GM12878 (cell line): Measurements from ENCODE around the gene NPW. TPM values are rescaled to one million over a fixed set of nuclear protein-coding genes. Genes with fewer than 3 reads are reported as not detected.

ENCODE experiments used
- ATAC-seq: fragments of 200-7000 bp; cut with Tn5 transposase; 3 replicates; pipeline ENCODE4 v1.9.1; 2020; ENCODE audit warnings: mild to moderate bottlenecking, moderate library complexity
- BruUV-seq: library from RNA; stranded (reverse); fragments of 400-500 nt; replicated peaks from 2 replicates; lab custom pipeline; 2021; lab: Mats Ljungman, UMichigan
- CTCF ChIA-PET: fragments of 300-600 bp; sonication (Branson Sonifier 250); formaldehyde crosslinking; extraction: SDS; loops from one replicate; lab custom pipeline; 2021; ENCODE audit warnings: inconsistent platforms; lab: Yijun Ruan, JAX
- POLR2A ChIA-PET: fragments of 350-600 bp; formaldehyde crosslinking; extraction: SDS; loops from one replicate; lab custom pipeline; 2021; ENCODE audit warnings: inconsistent platforms; lab: Charles Lee
- RAD21 ChIA-PET: fragments of 300-600 bp; sonication (Branson Sonifier 250); formaldehyde crosslinking; loops from one replicate; lab custom pipeline; 2023; ENCODE audit warnings: antibody characterized with exemption; ENCODE audit not compliant: unreplicated experiment; lab: Charles Lee
- SMC1A ChIA-PET: fragments of 300-600 bp; sonication (Branson Sonifier 250); formaldehyde crosslinking; loops from one replicate; lab custom pipeline; 2023; ENCODE audit not compliant: unreplicated experiment, uncharacterized antibody; lab: Charles Lee
- DNase-seq: peaks from one replicate; pipeline ENCODE4 v3.0.0-alpha.2; 2011; ENCODE audit warnings: low read depth, low spot score
- FAIRE-seq: peaks from 3 replicates; lab custom pipeline; 2011; peaks lifted over from hg19 to GRCh38; lab: Jason Lieb, UNC
- H2AFZ ChIP-seq: 2 replicates; pipeline ENCODE4 v1.6.0; 2011; ENCODE audit warnings: low read depth, low read length, control low read depth; ENCODE audit not compliant: control insufficient read depth
- H3K27ac ChIP-seq: 2 replicates; pipeline ENCODE4 v1.5.1; 2011; ENCODE audit warnings: control low read depth; ENCODE audit not compliant: control insufficient read depth, insufficient read depth
- H3K27me3 ChIP-seq, 2 experiments: replicated peaks in 1 of 2; 2 replicates each; pipeline versions ENCODE4 v1.6.0 to v1.6.1; 2011; ENCODE audit warnings: low read length in 1 of 2; ENCODE audit not compliant: control insufficient read depth in 2 of 2, insufficient read depth in 2 of 2
- H3K36me3 ChIP-seq, 2 experiments: 2 replicates each; pipeline ENCODE4 v1.5.1; 2011; ENCODE audit warnings: low read length in 1 of 2; ENCODE audit not compliant: control insufficient read depth in 2 of 2, insufficient read depth in 2 of 2
- H3K4me1 ChIP-seq: 2 replicates; pipeline ENCODE4 v1.6.1; 2011; ENCODE audit warnings: mild to moderate bottlenecking, low read length, moderate library complexity, mixed read lengths; ENCODE audit not compliant: control insufficient read depth, insufficient read depth
- H3K4me2 ChIP-seq: 2 replicates; pipeline ENCODE4 v1.6.0; 2011; ENCODE audit warnings: control low read depth; ENCODE audit not compliant: control insufficient read depth, insufficient read depth
- H3K4me3 ChIP-seq: fragments of 200-600 bp; sonication (generic); 2 replicates; pipeline ENCODE4 v1.5.1; 2016
- H3K79me2 ChIP-seq: 2 replicates; pipeline ENCODE4 v1.6.0; 2011; ENCODE audit warnings: low read length; ENCODE audit not compliant: control insufficient read depth, insufficient read depth
- H3K9ac ChIP-seq: 2 replicates; pipeline ENCODE4 v1.8.0; 2011; ENCODE audit warnings: low read length, control low read depth, mixed read lengths; ENCODE audit not compliant: control insufficient read depth, insufficient read depth
- H3K9me3 ChIP-seq: replicated peaks from 3 replicates; pipeline ENCODE4 v1.5.1; 2011; ENCODE audit warnings: mild to moderate bottlenecking, low read length; ENCODE audit not compliant: control insufficient read depth, insufficient read depth
- H4K20me1 ChIP-seq: 2 replicates; pipeline ENCODE4 v1.6.0; 2011; ENCODE audit not compliant: control insufficient read depth, insufficient read depth
- DPF2 ChIP-seq: fragments of 450-650 bp; IDR thresholded peaks from 2 replicates; pipeline ENCODE4 v1.6.1; 2017; ENCODE audit warnings: mild to moderate bottlenecking
- KDM1A ChIP-seq: fragments of 200-600 bp; sonication (generic); IDR thresholded peaks from 2 replicates; pipeline ENCODE4 v1.6.1; 2016; ENCODE audit warnings: borderline replicate concordance
- MTA3 ChIP-seq: IDR thresholded peaks from 2 replicates; pipeline ENCODE4 v1.6.1; 2012; ENCODE audit warnings: low read length, inconsistent platforms, borderline replicate concordance
- MXI1 ChIP-seq: fragments of 150-350 bp; IDR thresholded peaks from 2 replicates; pipeline ENCODE4 v1.6.1; 2011; ENCODE audit warnings: low read depth, mild to moderate bottlenecking, inconsistent platforms, low read length, improper control_type of control experiment
- SMAD1 ChIP-seq: fragments of 450-650 bp; IDR thresholded peaks from 2 replicates; pipeline ENCODE4 v1.6.1; 2018; ENCODE audit warnings: mild to moderate bottlenecking, low read depth; ENCODE audit not compliant: partially characterized antibody
- ZBTB4 ChIP-seq: fragments of 450-650 bp; formaldehyde crosslinking; IDR thresholded peaks from 2 replicates; pipeline ENCODE4 v1.4.0; 2022; ENCODE audit warnings: mild to moderate bottlenecking, moderate library complexity
- ZNF24 ChIP-seq: fragments of 450-650 bp; IDR thresholded peaks from 2 replicates; pipeline ENCODE4 v1.6.1; 2017; ENCODE audit warnings: antibody characterized with exemption, mild to moderate bottlenecking
- ZSCAN29 ChIP-seq: fragments of 450-650 bp; IDR thresholded peaks from 2 replicates; pipeline ENCODE4 v1.6.1; 2017; ENCODE audit warnings: mild to moderate bottlenecking, moderate library complexity
- WGBS: methylation state at CpG from one replicate; pipeline ENCODE4 v1.1.6; 2016; ENCODE audit warnings: low lambda C conversion rate; ENCODE audit not compliant: insufficient replicate concordance, insufficient coverage; ENCODE audit errors: missing lambda C conversion rate; 5-methylcytosine and 5-hydroxymethylcytosine counted together
- in situ Hi-C: fragments of 300-500 bp; cut with MboI; formaldehyde crosslinking; loops from 9 replicates; pipeline ENCODE4 v1.14.3; 2018; ENCODE audit warnings: mixed read lengths
- intact Hi-C: fragments of 100-400 bp; cut with micrococcal nuclease; formaldehyde crosslinking; loops from one replicate; pipeline ENCODE4 v1.14.2; 2022; ENCODE audit not compliant: unreplicated experiment
- polyA plus RNA-seq, 11 experiments: library from polyadenylated mRNA; depleted of rRNA in 4 of 11; unstranded in 6 of 11; stranded (reverse) in 5 of 11; fragments of >200 nt; fragmentation: Nextera tagmentation in 4 of 11; fragmentation: Illumina TruSeq in 1 of 11; extraction: Ambion mirVana in 4 of 11; extraction: Trizol in 1 of 11; gene quantifications; 1 replicate in 1 of 11; 2 replicates in 10 of 11; pipeline versions ENCODE4 v1.2.1 to v1.2.3, GENCODE V29; 2011 to 2016; ENCODE audit warnings: inconsistent platforms in 2 of 11, missing spikeins in 2 of 11, low read depth in 1 of 11
- total RNA-seq, 4 experiments: library from RNA; depleted of rRNA in 3 of 4; stranded (reverse); fragments of >200 nt in 3 of 4; fragmentation: Illumina TruSeq in 1 of 4; extraction: Trizol in 1 of 4; gene quantifications; 2 replicates each; pipeline versions ENCODE4 v1.2.1 to v1.2.3, GENCODE V29; 2013 to 2021
- TF ChIP-seq, protein P1 (sequence below): IDR thresholded peaks from 2 replicates; pipeline ENCODE4 v1.6.1; 2012; ENCODE audit warnings: improper control_type of control experiment, low read depth, low read length; ENCODE audit not compliant: insufficient replicate concordance
- TF ChIP-seq, protein P2 (sequence below): fragments of 450-650 bp; IDR thresholded peaks from 2 replicates; pipeline ENCODE4 v1.6.1; 2018; ENCODE audit warnings: mild to moderate bottlenecking, low read depth, moderate library complexity; ENCODE audit not compliant: partially characterized antibody

NPW gene
- total and polyA plus RNA-seq, 10 of the 15 experiments (the other 5 are each of a cell fraction or from before 2014, with no cell fraction given), result 0.23 to 2.5 (median 0.98) TPM; not detected in 4

- TF ChIP-seq KDM1A (no peak), DPF2 (no peak), ZSCAN29 (no peak), ZNF24 (no peak)
- TF ChIP-seq, protein P1, sequence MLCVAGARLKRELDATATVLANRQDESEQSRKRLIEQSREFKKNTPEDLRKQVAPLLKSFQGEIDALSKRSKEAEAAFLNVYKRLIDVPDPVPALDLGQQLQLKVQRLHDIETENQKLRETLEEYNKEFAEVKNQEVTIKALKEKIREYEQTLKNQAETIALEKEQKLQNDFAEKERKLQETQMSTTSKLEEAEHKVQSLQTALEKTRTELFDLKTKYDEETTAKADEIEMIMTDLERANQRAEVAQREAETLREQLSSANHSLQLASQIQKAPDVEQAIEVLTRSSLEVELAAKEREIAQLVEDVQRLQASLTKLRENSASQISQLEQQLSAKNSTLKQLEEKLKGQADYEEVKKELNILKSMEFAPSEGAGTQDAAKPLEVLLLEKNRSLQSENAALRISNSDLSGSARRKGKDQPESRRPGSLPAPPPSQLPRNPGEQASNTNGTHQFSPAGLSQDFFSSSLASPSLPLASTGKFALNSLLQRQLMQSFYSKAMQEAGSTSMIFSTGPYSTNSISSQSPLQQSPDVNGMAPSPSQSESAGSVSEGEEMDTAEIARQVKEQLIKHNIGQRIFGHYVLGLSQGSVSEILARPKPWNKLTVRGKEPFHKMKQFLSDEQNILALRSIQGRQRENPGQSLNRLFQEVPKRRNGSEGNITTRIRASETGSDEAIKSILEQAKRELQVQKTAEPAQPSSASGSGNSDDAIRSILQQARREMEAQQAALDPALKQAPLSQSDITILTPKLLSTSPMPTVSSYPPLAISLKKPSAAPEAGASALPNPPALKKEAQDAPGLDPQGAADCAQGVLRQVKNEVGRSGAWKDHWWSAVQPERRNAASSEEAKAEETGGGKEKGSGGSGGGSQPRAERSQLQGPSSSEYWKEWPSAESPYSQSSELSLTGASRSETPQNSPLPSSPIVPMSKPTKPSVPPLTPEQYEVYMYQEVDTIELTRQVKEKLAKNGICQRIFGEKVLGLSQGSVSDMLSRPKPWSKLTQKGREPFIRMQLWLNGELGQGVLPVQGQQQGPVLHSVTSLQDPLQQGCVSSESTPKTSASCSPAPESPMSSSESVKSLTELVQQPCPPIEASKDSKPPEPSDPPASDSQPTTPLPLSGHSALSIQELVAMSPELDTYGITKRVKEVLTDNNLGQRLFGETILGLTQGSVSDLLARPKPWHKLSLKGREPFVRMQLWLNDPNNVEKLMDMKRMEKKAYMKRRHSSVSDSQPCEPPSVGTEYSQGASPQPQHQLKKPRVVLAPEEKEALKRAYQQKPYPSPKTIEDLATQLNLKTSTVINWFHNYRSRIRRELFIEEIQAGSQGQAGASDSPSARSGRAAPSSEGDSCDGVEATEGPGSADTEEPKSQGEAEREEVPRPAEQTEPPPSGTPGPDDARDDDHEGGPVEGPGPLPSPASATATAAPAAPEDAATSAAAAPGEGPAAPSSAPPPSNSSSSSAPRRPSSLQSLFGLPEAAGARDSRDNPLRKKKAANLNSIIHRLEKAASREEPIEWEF, result no peak
These were observed 38.9 kb upstream of the NPW start (continued) for GRCh38 chr16:1980770-1981087.

- Histone ChIP-seq H3K9me3 (no peaks in the 10 kb centered on the region), H2AFZ (no peak within 1 kb of the TSS), H3K4me2 (no peak within 1 kb of the TSS), H3K79me2 (no peaks in the 10 kb centered on the region; the same call in none of the 2 replicates), H3K36me3 (peaks cover 5 to 21% of the 10 kb centered on the region in 2 experiments; a peak in 3 of 4 replicates), H3K9ac (no peak within 1 kb of the TSS), H4K20me1 (no peaks in the 10 kb centered on the region), H3K27ac (no peak within 1 kb of the TSS), H3K4me1 (peaks cover 28% of the 10 kb centered on the region), H3K27me3 (0 out of 4 replicates have a peak, but pooled peaks cover 0 to 5% of the 10 kb centered on the region in 2 experiments), H3K4me3 (no peak within 1 kb of the TSS)
- ChIA-PET RAD21 (interaction anchor here (1.0 to 2.6 kb wide), 6 partner anchors 10 to 159 kb away, joined by 3 to 12 read pairs (median 6); partner anchors contain the start of genes RPS2 and TBL3), CTCF (interaction anchor here (0.6 to 1.8 kb wide), 7 partner anchors 10 to 173 kb away, joined by 3 to 6 read pairs (median 5); partner anchors contain the start of gene RNF151), POLR2A (interaction anchor here (1.5 to 4.7 kb wide), 6 partner anchors 10 to 38 kb away, joined by 4 to 25 read pairs (median 12); partner anchors contain the start of genes MSRB1, NDUFB10, RPS2 and TBL3), SMC1A (interaction anchor here (1.2 to 1.7 kb wide), 3 partner anchors 16 to 27 kb away, joined by 3 to 7 read pairs (median 5); partner anchors contain the start of gene RPS2)
- DNase-seq (no peak), ATAC-seq (peak; percentile 66), FAIRE-seq (no peak)
- no TSS peak for BruUV-seq
- WGBS, result 0% methylated on average over 6 of the region's 6 CpGs
- intact Hi-C loops, result no loop called here
- in situ Hi-C loops, result no loop called here
- TF ChIP-seq SMAD1 (no peak), ZBTB4 (CRISPR knock-in tag) (no peak), MXI1 (no peak), MTA3 (peak; percentile 70; the same call in 1 of the 2 replicates)
- TF ChIP-seq, protein P2, sequence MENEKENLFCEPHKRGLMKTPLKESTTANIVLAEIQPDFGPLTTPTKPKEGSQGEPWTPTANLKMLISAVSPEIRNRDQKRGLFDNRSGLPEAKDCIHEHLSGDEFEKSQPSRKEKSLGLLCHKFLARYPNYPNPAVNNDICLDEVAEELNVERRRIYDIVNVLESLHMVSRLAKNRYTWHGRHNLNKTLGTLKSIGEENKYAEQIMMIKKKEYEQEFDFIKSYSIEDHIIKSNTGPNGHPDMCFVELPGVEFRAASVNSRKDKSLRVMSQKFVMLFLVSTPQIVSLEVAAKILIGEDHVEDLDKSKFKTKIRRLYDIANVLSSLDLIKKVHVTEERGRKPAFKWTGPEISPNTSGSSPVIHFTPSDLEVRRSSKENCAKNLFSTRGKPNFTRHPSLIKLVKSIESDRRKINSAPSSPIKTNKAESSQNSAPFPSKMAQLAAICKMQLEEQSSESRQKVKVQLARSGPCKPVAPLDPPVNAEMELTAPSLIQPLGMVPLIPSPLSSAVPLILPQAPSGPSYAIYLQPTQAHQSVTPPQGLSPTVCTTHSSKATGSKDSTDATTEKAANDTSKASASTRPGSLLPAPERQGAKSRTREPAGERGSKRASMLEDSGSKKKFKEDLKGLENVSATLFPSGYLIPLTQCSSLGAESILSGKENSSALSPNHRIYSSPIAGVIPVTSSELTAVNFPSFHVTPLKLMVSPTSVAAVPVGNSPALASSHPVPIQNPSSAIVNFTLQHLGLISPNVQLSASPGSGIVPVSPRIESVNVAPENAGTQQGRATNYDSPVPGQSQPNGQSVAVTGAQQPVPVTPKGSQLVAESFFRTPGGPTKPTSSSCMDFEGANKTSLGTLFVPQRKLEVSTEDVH, result no peak
These were observed 38.2 kb upstream of the NPW start, which contains the start of gene NOXO1 for GRCh38 chr16:1981398-1981836. Gene NOXO1 (minus strand): TSS chr16:1981469. CDS start chr16:1981179, 290 bp downstream.
